ENCODE data around the gene KCNMB1. TPM values are rescaled to one million over a fixed set of nuclear protein-coding genes. Genes with fewer than 3 reads are reported as not detected.

Gene KCNMB1
- total RNA-seq, 1 donor from 2014 or later = 0.29 TPM

DNA sequence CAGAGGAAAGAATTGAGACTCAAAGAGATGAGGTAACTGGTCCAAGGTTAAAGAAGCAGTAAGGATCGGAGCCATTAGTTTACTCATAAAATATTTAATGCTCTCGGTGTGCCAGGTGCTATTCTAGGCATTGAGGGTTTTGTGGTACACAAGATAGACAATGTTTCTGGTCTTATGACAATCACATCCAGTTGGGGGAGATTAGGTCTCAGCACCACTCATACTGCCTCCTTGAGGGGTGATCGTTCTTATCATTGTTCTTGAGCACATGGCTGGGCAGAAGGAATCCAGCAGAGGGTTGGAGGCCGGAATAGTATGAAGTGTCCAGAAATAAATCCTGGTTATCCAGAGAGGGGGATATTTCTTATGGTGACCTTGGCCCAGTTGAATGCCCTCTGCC is 50.9 kb downstream of the KCNMB1 start:
- Mint-ChIP-seq H3K4me1 (ENCODE audit: low read depth, unreplicated experiment) (no peaks in the 10 kb centered on the region), H3K27ac (ENCODE audit: unreplicated experiment) (no peak overlapping the region), H3K4me3 (ENCODE audit: unreplicated experiment) (no peak overlapping the region), H3K9me3 (ENCODE audit: unreplicated experiment) (peaks cover 2% of the 10 kb centered on the region), H3K36me3 (ENCODE audit: unreplicated experiment) (no peaks in the 10 kb centered on the region), H3K27me3 (ENCODE audit: unreplicated experiment) (peaks cover 7% of the 10 kb centered on the region)
- TF ChIP-seq CTCF (IDR thresholded peaks at IDR 0.05; ENCODE audit: partially characterized antibody, unreplicated experiment) = no peak
- DNase-seq = no peak

GRCh38 chr5:170337045-170337733 is 52.0 kb downstream of the KCNMB1 start:
- TF ChIP-seq CTCF (IDR thresholded peaks at IDR 0.05; ENCODE audit: partially characterized antibody, unreplicated experiment) = no peak
- no peak overlapping the region for H3K27ac Mint-ChIP-seq (ENCODE audit: unreplicated experiment)
- peaks cover 2% of the 10 kb centered on the region for H3K9me3 Mint-ChIP-seq (ENCODE audit: unreplicated experiment)
- H3K36me3 Mint-ChIP-seq (ENCODE audit: unreplicated experiment) = no peaks in the 10 kb centered on the region
- H3K4me1 Mint-ChIP-seq (ENCODE audit: low read depth, unreplicated experiment) = no peaks in the 10 kb centered on the region
- peaks cover 7% of the 10 kb centered on the region for H3K27me3 Mint-ChIP-seq (ENCODE audit: unreplicated experiment)
- no peak overlapping the region for H3K4me3 Mint-ChIP-seq (ENCODE audit: unreplicated experiment)
- no peak for DNase-seq

GRCh38 chr5:170336065-170336464 is 53.1 kb downstream of the KCNMB1 start:
- peaks cover 9% of the 10 kb centered on the region for H3K27me3 Mint-ChIP-seq (ENCODE audit: unreplicated experiment)
- no peak for DNase-seq
- no peaks in the 10 kb centered on the region for H3K9me3 Mint-ChIP-seq (ENCODE audit: unreplicated experiment)
- no peak for TF ChIP-seq CTCF (IDR thresholded peaks at IDR 0.05; ENCODE audit: partially characterized antibody, unreplicated experiment)
- H3K4me1 Mint-ChIP-seq (ENCODE audit: low read depth, unreplicated experiment) = no peaks in the 10 kb centered on the region
- H3K36me3 Mint-ChIP-seq (ENCODE audit: unreplicated experiment) = no peaks in the 10 kb centered on the region
- no peak overlapping the region for H3K4me3 Mint-ChIP-seq (ENCODE audit: unreplicated experiment)
- no peak overlapping the region for H3K27ac Mint-ChIP-seq (ENCODE audit: unreplicated experiment)

GRCh38 chr5:170334626-170335025 is 54.5 kb downstream of the KCNMB1 start:
- no peak for DNase-seq
- Mint-ChIP-seq H3K9me3 (ENCODE audit: unreplicated experiment) (no peaks in the 10 kb centered on the region), H3K36me3 (ENCODE audit: unreplicated experiment) (no peaks in the 10 kb centered on the region), H3K27ac (ENCODE audit: unreplicated experiment) (no peak overlapping the region), H3K4me3 (ENCODE audit: unreplicated experiment) (no peak overlapping the region), H3K27me3 (ENCODE audit: unreplicated experiment) (peaks cover 9% of the 10 kb centered on the region), H3K4me1 (ENCODE audit: low read depth, unreplicated experiment) (no peaks in the 10 kb centered on the region)
- no peak for TF ChIP-seq CTCF (IDR thresholded peaks at IDR 0.05; ENCODE audit: partially characterized antibody, unreplicated experiment)

DNA sequence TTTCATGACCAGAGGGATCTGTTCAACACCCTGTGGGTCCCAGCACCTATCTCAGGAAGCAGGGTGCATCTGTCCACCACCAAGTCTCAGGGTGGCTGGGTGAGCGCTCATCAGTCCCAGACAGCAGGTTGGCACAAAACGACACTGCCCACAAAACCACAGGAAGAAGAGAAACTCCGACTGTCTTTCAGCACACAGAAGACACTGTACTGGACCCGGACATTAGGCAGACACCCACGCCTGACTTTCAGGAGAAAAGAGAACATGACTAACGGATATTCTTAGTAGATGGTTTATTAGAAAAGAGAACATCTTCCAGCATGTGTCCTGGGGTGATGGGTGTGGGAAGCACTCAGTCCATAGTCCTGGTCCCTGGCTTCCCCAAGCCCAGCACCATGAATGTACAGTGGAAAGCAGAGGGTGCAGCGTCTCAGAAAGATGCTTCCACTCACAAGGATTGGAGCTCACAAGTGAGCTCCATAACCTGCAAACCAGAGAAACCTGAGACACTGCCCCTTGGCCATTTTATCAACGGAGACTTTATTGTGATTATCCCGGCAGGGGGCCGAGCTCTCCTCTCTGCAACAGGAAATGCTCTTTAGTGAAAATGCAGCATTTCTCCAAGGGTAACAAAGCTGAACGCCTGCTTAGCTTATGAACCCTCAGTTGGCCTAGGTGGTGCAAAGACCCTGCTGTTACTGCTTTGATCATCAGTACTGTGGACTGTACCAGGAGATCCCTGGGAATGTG is 55.8 kb downstream of the KCNMB1 start:
- Mint-ChIP-seq H3K36me3 (ENCODE audit: unreplicated experiment) (no peaks in the 10 kb centered on the region), H3K27me3 (ENCODE audit: unreplicated experiment) (peaks cover 9% of the 10 kb centered on the region), H3K4me1 (ENCODE audit: low read depth, unreplicated experiment) (no peaks in the 10 kb centered on the region), H3K9me3 (ENCODE audit: unreplicated experiment) (no peaks in the 10 kb centered on the region), H3K27ac (ENCODE audit: unreplicated experiment) (no peak overlapping the region), H3K4me3 (ENCODE audit: unreplicated experiment) (no peak overlapping the region)
- DNase-seq = no peak
- TF ChIP-seq CTCF (IDR thresholded peaks at IDR 0.05; ENCODE audit: partially characterized antibody, unreplicated experiment) = no peak

Data from glutamatergic neuron (in vitro differentiated cells).